Motor neuron (in vitro differentiated cells): ENCODE results near the gene PRKN. TPM values are rescaled to one million over a fixed set of nuclear protein-coding genes. Genes with fewer than 3 reads are reported as not detected.
A peak's percentile ranks its signal among the peaks of the same experiment; 100 is the strongest.
"Not testable (repeated sequence)": the region's sequence is repeated elsewhere in the genome, so short reads cannot be mapped to it uniquely, and the experiment has no call there.

Experiments used
- ATAC-seq, 8 experiments: fragments of 200-7000 bp; cut with Tn5 transposase; replicated peaks in 6 of 8; 2 replicates each; pipeline ENCODE4 v1.8.0; 2021; ENCODE audit warnings: mild to moderate bottlenecking in 8 of 8, moderate library complexity in 8 of 8
- H3K27ac ChIP-seq, 2 donors: fragments of 250-450 bp; sonication (Bioruptor Pico); 2 replicates each; pipeline ENCODE4 v1.9.0; 2021; ENCODE audit warnings: antibody characterized with exemption in 2 of 2, mild to moderate bottlenecking in 2 of 2, moderate library complexity in 1 of 2
- H3K4me1 ChIP-seq, 2 donors: fragments of 250-450 bp; sonication (Bioruptor Pico); replicated peaks in 1 of 2; 2 replicates each; pipeline ENCODE4 v1.6.1; 2021; ENCODE audit warnings: antibody characterized with exemption in 2 of 2, mild to moderate bottlenecking in 2 of 2, moderate library complexity in 1 of 2
- H3K4me3 ChIP-seq, 5 donors: fragments of 250-450 bp; sonication (Bioruptor Pico); 2 replicates each; pipeline ENCODE4 v1.9.0; 2021; ENCODE audit warnings: antibody characterized with exemption in 5 of 5, mild to moderate bottlenecking in 5 of 5, moderate library complexity in 4 of 5
- WGBS, 10 experiments: fragments of 450-650 bp; shearing (Covaris generic); methylation state at CpG; one replicate each; pipeline ENCODE4 v1.0.0; 2022; 5-methylcytosine and 5-hydroxymethylcytosine counted together
- in situ Hi-C, 9 experiments: fragments of 400-800 bp; cut with MboI; loops; one replicate each; pipeline ENCODE4 v1.15.0; 2021; ENCODE audit warnings: low sequenced_read_pairs in 9 of 9, low pct_unique_long_range_greater_than_20kb in 2 of 9; ENCODE audit not compliant: unreplicated experiment in 9 of 9
- total RNA-seq, 8 experiments: library from RNA; unstranded; fragments of 300-600 nt; gene quantifications; 2 replicates each; pipeline versions ENCODE4 v1.2.3 to v1.2.4, GENCODE V29; 2022

The PRKN gene
- total RNA-seq, 8 experiments from 2014 or later: 0.71 to 8.1 (median 2.9) TPM

DNA sequence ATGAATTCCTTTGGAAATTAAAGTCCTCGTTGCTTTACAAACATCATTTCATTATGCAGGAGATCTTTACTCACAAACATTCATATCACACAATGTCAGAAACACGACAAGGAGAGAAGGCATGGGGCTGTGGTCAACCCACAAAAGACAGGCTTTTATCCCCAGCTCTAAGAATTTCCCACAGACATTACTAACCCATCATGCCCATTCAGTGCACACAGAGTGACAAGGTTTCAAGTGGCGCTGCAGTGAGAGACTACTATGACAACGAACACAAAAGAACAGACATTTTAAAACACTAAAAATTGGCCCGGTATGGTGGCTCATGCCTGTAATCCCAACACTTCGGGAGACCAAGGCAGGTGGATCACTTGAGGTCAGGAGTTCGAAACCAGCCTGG is 873.9 kb downstream of the PRKN start:
- ATAC-seq: peak in 1 of 8 experiments; percentile 63
- peaks cover 0 to 2% of the 10 kb centered on the region in 2 donors for H3K4me1 ChIP-seq
- 14 to 100% (median 69%) methylated on average over 1 to 6 of the region's 7 CpGs for WGBS, 10 experiments
- in situ Hi-C loops: no loop called here
- H3K27ac ChIP-seq: no peak overlapping the region
- H3K4me3 ChIP-seq: no peak overlapping the region

DNA sequence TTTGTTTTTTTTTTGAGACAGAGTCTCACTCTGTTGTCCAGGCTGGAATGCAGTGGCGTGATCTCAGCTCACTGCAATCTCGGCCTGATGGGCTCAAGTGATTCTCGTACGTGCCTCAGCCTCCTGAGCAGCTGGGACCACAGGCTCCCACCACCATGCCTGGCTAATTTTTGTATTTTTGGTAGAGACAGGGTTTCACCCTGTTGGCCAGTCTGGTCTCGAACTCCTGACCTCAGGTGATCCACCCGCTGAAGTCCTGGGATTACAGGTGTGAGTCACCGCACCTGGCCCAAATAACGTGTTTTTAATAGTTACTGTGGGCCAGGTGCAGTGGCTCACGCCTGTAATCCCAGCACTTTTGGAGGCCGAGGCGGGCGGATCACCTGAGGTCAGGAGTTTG is 876.1 kb downstream of the PRKN start:
- ATAC-seq, H3K27ac ChIP-seq, H3K4me3 ChIP-seq, in situ Hi-C loops, H3K4me1 ChIP-seq: not testable (repeated sequence)
- 60 to 100% (median 97%) methylated on average over 2 to 8 of the region's 12 CpGs; no CpG with 5 or more reads in 3 of the 10 experiments for WGBS, 10 experiments

DNA sequence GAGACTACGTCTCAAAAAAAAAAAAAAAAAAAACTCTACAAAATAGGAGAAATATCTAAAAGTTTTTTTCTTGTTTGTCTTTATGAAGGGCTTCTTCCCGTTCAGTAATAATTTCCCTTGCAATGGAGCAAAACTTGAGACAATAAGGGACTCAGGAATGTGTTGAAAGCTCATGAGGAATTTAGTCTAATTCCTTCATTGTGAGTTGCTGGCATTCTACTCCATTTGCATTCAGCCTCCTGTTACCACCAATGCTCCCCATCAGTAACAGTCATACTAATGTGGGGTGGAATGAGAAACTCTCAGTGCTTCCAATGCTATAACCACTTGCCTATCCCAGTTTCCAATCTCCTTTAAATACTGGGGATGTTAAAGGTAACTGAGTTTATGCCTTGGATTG is 877.0 kb downstream of the PRKN start:
- 0 to 100% (median 45%) methylated on average over 1 to 2 of the region's 2 CpGs; no CpG with 5 or more reads in 2 of the 10 experiments for WGBS, 10 experiments
- Histone ChIP-seq H3K4me1 (peaks cover 0 to 2% of the 10 kb centered on the region in 2 donors), H3K27ac (no peak overlapping the region), H3K4me3 (no peak overlapping the region)
- in situ Hi-C loops: no loop called here
- ATAC-seq: no peak

DNA sequence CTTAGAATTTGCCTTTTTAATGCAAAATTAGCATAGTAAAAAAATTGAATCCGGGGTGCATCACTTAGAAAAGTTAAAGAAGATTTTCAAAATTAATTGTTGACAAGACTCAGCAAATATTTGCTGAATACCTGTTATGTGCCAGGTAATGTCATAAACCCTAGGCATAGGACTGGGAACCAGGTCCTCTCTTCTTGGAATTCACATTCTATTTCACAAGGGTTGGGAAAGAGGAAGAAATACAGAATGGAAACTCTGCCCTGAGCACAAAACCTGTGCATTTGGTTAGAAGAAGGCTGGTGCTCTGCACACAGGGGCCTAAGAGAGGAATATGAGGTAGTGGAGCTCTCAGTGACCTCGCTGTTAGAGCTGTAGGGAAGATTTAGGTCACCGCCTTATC is 879.9 kb downstream of the PRKN start:
- WGBS, 10 experiments: 22 to 100% (median 63%) methylated on average over 1 to 3 of the region's 3 CpGs
- in situ Hi-C loops: no loop called here
- H3K4me3 ChIP-seq: no peak overlapping the region
- H3K27ac ChIP-seq: no peak overlapping the region
- no peak for ATAC-seq
- peaks cover 0 to 2% of the 10 kb centered on the region in 2 donors for H3K4me1 ChIP-seq

DNA sequence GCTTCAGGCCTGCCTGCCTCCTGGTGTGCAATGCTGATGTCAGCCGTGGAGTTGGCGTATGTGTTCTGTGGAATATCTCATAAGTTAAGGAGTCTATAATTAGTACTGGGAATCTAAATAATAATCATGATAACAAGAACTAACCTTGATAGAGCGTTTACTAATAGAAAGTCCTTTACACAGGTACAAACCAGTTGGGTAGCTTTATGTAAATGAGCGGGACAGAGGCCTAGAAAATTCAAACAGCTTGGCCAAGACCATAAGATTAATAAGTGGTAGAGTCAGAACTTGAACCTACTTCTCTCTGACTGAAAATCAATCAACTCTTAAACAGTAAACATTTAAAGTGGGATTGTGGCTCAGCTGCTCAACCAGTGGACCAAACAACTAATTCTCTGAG is 882.8 kb downstream of the PRKN start:
- Histone ChIP-seq H3K4me3 (no peak overlapping the region), H3K27ac (no peak overlapping the region), H3K4me1 (peaks cover 3 to 7% of the 10 kb centered on the region in 2 donors)
- in situ Hi-C loops: no loop called here
- ATAC-seq: no peak
- 14 to 100% (median 64%) methylated on average over 1 to 4 of the region's 4 CpGs; no CpG with 5 or more reads in 4 of the 10 experiments for WGBS, 10 experiments

DNA sequence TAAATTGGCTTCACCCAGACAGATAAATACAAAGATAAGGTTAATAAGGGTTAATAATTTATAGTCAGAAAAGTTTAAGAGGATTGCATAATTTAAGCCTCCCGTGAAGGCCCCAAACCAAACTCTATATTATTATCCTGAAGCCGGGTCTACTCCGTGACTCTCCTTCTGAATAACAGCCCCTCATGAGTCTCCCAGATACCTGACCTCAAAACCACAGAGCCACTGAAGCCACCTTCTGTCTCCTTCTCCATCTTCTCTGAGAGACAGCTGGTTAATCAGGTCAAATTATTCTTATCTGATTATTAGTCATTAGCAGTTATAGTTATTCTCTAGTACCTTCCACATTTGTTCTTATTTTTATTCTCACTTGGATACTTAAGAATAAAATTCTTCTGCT is 884.5 kb downstream of the PRKN start:
- Histone ChIP-seq H3K4me3 (no peak overlapping the region), H3K27ac (no peak overlapping the region), H3K4me1 (peaks cover 6 to 9% of the 10 kb centered on the region in 2 donors)
- in situ Hi-C loops: no loop called here
- ATAC-seq: no peak
- 50 to 100% (median 90%) methylated on average over 1 to 3 of the region's 3 CpGs; no CpG with 5 or more reads in 1 of the 10 experiments for WGBS, 10 experiments

DNA sequence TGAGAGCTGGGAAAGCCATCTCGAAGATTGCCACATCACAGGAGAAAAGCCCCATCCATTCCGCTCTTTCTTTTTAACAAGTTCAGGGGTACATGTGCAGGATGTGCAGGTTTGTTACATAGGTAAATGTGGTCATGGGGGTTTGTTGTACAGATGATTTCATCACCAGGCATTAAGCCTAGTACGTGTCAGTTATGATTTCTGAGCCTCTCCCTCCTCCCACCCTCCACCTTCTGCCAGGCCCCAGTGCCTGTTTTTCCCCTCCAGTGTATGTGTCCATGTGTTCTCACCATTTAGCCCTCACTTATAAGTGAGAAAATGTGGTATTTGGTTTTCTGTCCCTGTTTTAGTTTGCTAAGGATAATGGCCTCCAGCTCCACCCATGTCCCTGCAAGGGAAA is 887.2 kb downstream of the PRKN start:
- H3K4me3 ChIP-seq: no peak overlapping the region
- H3K4me1 ChIP-seq: peaks cover 19 to 29% of the 10 kb centered on the region in 2 donors
- 0 to 92% (median 83%) methylated on average over 1 to 2 of the region's 3 CpGs; no CpG with 5 or more reads in 6 of the 10 experiments for WGBS, 10 experiments
- in situ Hi-C loops: no loop called here
- no peak overlapping the region for H3K27ac ChIP-seq
- ATAC-seq: peak in 4 of 8 experiments; percentile 22 to 77 (median 58)

DNA sequence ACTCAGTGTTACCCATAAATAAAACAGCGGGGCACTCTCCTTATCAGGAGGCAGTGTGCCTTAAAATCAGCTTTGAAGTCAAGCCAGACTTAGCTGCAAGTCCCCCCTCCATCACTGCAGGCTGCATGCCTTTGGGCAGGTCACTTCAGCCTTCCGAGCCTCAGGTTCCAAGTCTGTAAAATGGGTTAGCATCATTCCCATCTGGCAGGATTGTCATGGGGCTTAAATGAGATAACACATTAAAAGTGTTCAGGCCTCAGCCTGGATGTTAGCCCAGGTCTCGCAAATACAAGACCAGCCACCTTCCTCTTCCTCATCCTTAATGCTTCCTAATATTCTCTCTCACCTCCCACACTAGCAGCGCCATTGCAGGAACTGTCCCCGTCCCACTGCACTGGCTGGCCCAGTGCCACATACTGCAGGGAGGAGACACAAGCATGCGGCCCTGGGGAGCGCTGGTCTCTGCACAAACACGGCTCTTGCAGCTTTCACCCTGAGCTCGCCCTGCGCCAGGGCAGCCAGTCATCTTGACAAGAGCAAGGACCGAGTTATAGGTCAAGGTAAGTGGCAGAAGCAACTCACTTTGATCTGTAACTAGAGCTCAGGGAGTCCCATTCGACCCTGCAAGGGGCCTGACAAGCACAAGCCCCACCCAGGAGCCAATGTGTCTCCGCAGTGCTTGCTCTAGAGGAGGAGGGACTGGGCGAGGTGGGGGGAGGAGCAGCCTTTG is 889.1 kb downstream of the PRKN start:
- Histone ChIP-seq H3K4me1 (peaks cover 22 to 33% of the 10 kb centered on the region in 2 donors), H3K4me3 (no peak overlapping the region), H3K27ac (no peak overlapping the region)
- no peak for ATAC-seq
- in situ Hi-C loops: no loop called here
- WGBS, 10 experiments: 0 to 100% (median 75%) methylated on average over 1 to 11 of the region's 14 CpGs

DNA sequence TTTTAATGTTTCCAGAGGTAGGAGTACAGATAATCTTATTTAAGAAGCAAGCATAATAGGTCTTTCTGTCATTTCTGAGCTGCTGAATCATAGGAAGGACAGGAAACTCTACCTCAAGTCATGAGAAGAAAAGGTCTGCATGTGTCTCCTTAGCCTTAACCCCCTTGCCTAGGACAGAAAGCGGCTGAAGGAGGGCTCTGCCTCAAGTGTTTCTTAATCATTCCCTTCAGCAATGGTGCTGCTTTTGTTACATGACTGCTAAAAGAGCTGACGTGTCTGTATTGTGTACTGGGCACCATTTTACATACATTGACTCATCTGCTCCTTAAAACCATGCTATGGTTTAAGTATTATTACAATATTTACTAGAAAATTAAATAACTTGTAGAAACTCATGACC is 889.7 kb downstream of the PRKN start:
- Histone ChIP-seq H3K4me1 (peaks cover 22 to 33% of the 10 kb centered on the region in 2 donors), H3K27ac (no peak overlapping the region), H3K4me3 (no peak overlapping the region)
- WGBS, 10 experiments: 52 to 100% (median 81%) methylated on average over 1 to 2 of the region's 2 CpGs; no CpG with 5 or more reads in 2 of the 10 experiments
- no peak for ATAC-seq
- in situ Hi-C loops: no loop called here

DNA sequence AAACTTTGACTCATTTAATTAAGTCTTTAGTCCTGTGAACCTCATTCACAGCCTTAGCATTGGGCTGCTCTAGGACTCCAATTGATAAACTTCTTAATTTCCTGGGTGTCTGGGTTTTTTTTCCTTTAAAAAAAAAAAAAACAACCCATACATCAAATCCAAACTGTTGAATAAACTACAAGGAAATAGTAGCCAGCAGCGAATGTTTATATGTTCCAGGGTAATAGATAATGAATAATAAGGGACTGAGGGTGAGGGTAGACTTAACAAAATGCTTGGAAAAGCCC is 890.2 kb downstream of the PRKN start:
- Histone ChIP-seq H3K4me3 (no peak overlapping the region), H3K4me1 (peaks cover 22 to 33% of the 10 kb centered on the region in 2 donors), H3K27ac (no peak overlapping the region)
- no peak for ATAC-seq
- in situ Hi-C loops: no loop called here
- whole genome bisulfite sequencing, 10 experiments: 0 to 86% (median 25%) methylated on average over 1 of the region's 1 CpG; no CpG with 5 or more reads in 3 of the 10 experiments

DNA sequence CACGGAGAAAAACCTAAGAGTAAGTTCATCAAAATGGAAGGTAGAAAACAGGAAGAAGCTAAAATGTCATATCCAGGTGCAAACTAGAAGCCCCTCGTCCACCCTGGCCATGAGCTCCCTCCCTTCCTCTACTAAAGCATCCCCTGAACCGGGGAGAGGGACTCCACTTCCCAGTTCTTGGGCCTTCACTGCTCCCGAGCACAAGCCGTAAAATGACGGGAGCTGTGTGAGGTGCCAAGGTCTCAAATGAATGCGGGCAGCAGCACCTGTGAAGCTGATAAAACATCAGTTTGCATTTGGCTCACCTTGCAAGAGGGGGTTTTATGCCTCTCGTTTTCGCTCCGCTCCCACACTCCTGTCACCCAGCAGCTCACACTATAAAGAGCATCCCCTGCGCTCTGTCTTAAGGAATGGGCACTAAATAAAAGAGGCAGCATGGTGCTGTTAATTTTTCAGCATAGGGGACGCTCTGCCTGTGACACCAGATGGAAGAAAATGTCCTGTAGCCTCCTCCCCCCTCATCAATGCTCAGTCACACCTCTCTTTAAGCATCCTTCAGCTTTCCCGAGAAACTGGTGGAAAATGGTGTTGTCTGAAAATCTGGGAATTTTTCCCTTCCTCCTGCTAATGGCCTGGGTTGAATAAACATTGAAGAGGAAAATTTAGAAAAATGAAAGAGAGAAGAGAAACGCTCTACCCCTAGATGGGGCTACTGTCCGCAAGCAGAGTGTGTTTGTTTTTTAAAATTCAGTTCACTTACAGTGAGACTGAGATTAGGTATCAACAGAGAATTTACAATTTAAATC is 890.7 kb downstream of the PRKN start:
- Histone ChIP-seq H3K27ac (no peak overlapping the region), H3K4me3 (no peak overlapping the region)

DNA sequence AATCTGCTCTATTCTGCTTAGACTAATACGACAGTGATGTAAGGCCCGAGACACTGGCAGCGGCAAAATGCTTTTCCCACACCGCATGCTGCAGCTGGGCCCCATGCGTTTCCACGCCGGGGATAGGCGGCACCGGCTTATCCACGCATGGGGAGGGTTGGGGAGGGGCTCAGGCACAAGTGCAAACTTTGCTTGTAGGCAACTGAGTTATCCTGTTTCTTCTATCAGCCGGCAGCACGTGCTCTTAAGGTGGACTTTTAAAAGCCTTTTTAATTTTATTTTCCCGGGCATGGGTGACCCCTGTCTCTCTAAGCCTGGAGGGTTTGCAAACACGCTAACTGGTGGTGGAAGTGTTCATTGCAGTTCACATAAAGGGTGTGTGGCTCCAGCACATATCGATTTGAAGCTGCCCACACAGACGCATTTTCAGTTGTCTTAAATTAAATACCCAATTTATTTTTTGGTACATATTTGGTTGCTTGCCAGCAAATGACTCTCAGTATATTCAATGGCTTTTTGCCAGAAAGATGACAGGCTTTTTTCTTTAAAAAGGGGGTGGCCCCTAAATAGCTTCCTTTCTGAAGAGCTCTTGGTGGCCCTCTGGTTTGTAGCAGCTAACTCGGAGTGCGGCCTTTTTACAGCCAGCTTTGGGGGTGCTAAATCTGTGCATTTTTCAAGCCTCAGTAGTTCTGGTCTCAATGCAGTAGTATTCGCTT is 891.9 kb downstream of the PRKN start:
- 3 to 100% (median 43%) methylated on average over 1 to 14 of the region's 19 CpGs; no CpG with 5 or more reads in 1 of the 10 experiments for WGBS, 10 experiments
- peak; percentile 48 to 88 (median 82) for ATAC-seq
- Histone ChIP-seq H3K27ac (no peak overlapping the region), H3K4me1 (peaks cover 21 to 33% of the 10 kb centered on the region in 2 donors), H3K4me3 (no peak overlapping the region)
- in situ Hi-C loops: no loop called here

More for the DNA sequence above, 890.7 kb downstream of the PRKN start:
- in situ Hi-C loops: no loop called here
- ATAC-seq: peak in 5 of 8 experiments; percentile 15 to 72 (median 18)
- WGBS, 10 experiments: 70 to 91% (median 79%) methylated on average over 6 to 12 of the region's 15 CpGs; no CpG with 5 or more reads in 2 of the 10 experiments
- H3K4me1 ChIP-seq: peaks cover 22 to 33% of the 10 kb centered on the region in 2 donors

DNA sequence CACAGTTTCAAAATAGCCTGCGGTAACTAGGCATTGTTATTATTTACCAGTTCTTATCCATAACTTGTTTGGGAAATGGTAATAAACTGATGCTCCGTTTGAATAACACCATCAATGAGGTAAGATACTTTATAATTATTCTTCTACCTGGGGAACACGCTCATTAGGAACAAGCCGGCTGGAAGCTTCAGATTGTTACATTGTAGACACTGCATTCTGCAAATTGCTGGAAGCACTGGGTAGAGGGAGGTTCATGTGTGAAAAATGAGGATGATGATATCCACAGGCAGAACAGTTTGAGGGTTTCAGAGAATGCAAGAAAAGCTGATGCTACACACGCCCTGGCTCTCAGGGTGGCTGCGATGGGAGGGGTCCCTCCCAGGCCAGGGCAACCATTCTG is 893.1 kb downstream of the PRKN start:
- H3K4me1 ChIP-seq: peaks cover 19 to 27% of the 10 kb centered on the region in 2 donors
- no peak overlapping the region for H3K4me3 ChIP-seq
- 76 to 94% (median 92%) methylated on average over 2 to 4 of the region's 6 CpGs; no CpG with 5 or more reads in 4 of the 10 experiments for WGBS, 10 experiments
- no peak for ATAC-seq
- H3K27ac ChIP-seq: no peak overlapping the region
- in situ Hi-C loops: no loop called here
